ENCODE results near the gene DRGX.

DNA sequence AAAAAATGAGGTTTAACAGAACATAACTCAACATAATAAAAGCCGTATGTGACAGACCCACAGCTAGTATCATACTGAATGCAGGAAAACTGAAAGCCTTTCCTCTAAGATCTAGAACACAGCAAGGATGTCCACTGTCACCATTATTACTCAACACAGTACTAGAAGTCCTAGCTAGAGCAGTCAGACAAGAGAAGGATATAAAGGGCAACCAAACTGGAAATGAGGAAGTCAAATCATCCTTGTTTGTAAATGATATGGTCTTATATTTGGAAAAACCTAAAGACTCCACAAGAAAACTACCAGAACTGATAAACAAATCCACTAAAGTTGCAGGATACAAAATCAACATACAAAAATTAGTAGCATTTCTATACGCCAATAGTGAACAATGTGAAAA, 51.0 kb downstream of the DRGX start:
- TF ChIP-seq CTCF (IDR thresholded peaks at IDR 0.05; ENCODE audit: low read depth, low read length): no peak
- no peak for TF ChIP-seq MYC (IDR thresholded peaks at IDR 0.05; ENCODE audit: low read depth, low read length)
- no peak for TF ChIP-seq POLR2A (IDR thresholded peaks at IDR 0.05; ENCODE audit: extremely low read depth, insufficient read length)
- TF ChIP-seq MAX (IDR thresholded peaks at IDR 0.05; ENCODE audit: low read depth, low read length): no peak

All from NB4 (cell line).